Amniotic stem cell (primary cell): Measurements from ENCODE around the gene LRRC3C.
"Not testable (repeated sequence)": the region's sequence is repeated elsewhere in the genome, so short reads cannot be mapped to it uniquely, and the experiment has no call there.

Experiments used
- DNase-seq: peaks from one replicate; lab custom pipeline; 2025; lab: John Stamatoyannopoulos, UW

LRRC3C gene, protein sequence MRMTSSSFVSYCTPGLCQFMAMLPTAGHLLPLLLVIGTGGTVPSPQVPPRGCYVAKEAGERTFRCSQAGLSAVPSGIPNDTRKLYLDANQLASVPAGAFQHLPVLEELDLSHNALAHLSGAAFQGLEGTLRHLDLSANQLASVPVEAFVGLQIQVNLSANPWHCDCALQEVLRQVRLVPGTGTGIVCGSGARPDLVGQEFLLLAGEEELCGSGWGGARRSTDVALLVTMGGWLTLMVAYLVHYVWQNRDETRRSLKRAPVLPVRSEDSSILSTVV

GRCh38 chr17:39927101-39927928 is at the start of gene LRRC3C, which contains the start of gene ORMDL3:
LRRC3C (plus strand) TSS chr17:39927732; CDS start chr17:39941524, 13,792 bp downstream.
ORMDL3 (minus strand) TSS chr17:39927601; CDS start chr17:39924203, 3,398 bp downstream.
- peak; percentile 66 for DNase-seq

GRCh38 chr17:39886102-39886501 is 41.4 kb upstream of the LRRC3C start:
- not testable (repeated sequence) for DNase-seq

GRCh38 chr17:39887078-39887477 is 40.5 kb upstream of the LRRC3C start:
- no peak for DNase-seq

DNA sequence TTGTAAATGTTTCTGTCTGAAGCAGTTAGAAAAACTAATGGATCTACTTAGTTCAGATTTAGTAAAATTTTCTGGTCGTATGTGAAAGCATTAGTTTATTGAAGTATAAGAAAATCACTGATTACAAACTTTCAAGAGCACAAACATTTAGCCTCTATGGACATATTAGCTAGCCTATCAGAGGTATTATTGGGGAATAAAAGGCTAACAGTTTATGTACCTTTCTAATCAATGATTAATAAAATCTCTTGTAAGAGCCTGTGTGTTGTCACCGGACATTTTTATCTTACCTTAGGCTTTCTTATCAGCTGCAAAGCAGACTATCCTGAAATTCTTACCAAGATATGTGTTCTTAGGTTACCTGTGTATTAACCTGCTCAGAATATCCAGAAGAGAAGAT is 38.3 kb upstream of the LRRC3C start:
- DNase-seq = no peak

- no peak for DNase-seq
These were observed 32.7 kb upstream of the LRRC3C start for GRCh38 chr17:39894681-39895376.

- DNase-seq = no peak
These were observed 29.4 kb upstream of the LRRC3C start for GRCh38 chr17:39898088-39898487.

GRCh38 chr17:39899215-39899614 is 28.3 kb upstream of the LRRC3C start:
- no peak for DNase-seq

DNA sequence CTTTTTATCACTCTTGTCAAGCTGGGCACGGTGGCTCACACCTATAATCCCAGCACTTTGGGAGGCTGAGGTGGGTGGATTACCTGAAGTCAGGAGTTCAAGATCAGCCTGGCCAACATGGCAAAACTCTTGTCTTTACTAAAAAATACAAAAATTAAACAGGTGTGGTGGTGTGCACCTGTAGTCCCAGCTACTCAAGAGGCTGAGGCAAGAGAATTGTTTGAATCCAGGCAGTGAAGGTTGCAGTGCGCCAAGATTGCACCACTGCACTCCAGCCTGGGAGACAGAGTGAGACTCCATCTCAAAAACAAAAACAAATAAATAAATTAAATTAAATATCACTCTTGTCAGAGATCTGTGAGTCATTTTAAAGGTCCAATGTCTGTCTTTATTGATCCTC is 25.5 kb upstream of the LRRC3C start:
- DNase-seq = not testable (repeated sequence)

DNA sequence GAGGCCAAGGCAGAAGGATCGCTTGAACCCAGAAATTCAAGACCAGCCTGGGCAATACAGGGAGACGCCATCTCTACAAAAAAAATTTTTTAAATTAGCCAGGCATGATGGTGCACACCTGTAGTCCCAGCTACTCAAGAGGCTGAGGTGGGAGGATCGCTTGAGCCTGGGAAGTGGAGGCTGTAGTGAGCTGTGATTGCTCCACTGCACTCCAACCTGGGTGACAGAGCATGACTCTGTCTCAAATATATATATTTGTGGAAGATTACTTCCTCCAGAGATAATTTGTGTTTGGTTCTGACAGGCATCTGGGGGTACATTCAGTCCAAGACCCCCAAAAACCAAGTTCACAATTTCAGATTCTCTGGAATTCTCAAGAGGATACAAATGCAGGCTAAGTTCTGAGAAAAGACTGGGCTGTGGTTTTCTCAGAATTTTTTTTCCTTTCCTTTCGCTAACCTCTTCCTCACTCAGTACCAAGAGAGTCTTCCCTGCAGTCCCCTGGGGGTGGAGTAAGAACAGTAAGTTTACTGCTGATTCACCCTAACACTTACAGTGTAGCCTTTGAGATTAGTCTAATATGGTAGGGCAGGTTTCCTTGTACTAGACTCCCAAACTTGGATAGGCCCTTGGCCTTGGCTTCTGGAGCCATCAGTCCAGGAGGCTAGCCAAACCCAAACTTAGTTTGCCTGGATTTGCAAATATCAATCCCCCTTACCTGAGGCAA is 24.2 kb upstream of the LRRC3C start:
- no peak for DNase-seq

DNA sequence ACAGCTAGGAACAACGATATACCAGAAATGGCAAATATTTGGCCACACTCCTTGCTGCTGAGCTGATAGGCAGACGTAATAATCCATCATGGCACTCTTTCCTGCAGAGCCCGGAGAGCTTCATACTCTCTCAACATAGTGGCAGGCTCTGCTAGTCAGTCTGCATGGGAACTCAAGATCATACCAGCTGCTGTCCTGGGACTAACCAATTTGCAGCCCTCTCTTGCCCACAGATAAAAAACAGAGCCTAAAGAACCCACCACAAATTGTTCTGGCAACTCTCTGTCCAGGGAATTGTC is 22.6 kb upstream of the LRRC3C start:
- DNase-seq = no peak

GRCh38 chr17:39908789-39909352 is 18.7 kb upstream of the LRRC3C start:
- DNase-seq = no peak

- DNase-seq = no peak
These were observed 13.5 kb upstream of the LRRC3C start for GRCh38 chr17:39913989-39914388.

- no peak for DNase-seq
These were observed 12.0 kb upstream of the LRRC3C start for GRCh38 chr17:39915559-39915958.

- no peak for DNase-seq
These were observed 10.6 kb upstream of the LRRC3C start for GRCh38 chr17:39916918-39917317.

DNA sequence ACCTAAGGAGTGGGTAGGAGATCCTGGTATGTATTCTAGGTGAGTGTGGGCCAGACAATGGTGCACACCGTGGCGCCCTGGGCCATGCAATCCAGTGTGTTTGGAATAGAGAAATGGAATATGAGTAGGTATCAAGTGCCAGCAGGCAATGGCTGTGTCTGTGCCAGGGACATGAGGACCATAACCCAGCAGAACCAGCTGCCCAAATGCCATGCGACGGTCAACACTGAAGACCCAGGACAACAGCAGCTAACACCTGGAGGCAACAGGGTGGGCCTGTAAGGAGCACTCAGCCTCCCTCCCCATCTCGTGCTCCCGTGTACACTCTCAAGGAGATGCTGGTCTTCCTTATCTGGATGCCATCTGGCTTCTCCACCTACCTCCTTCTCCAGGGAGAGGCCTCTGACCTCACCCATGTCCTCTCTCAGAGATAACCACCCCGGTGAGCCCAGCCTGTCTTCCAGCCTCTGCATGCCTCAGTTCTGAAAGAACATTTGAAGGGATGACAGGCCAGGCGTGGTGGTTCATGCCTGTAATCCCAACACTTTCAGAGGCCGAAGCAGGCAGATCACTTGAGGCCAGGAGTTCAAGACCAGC is 8.3 kb upstream of the LRRC3C start:
- no peak for DNase-seq

DNA sequence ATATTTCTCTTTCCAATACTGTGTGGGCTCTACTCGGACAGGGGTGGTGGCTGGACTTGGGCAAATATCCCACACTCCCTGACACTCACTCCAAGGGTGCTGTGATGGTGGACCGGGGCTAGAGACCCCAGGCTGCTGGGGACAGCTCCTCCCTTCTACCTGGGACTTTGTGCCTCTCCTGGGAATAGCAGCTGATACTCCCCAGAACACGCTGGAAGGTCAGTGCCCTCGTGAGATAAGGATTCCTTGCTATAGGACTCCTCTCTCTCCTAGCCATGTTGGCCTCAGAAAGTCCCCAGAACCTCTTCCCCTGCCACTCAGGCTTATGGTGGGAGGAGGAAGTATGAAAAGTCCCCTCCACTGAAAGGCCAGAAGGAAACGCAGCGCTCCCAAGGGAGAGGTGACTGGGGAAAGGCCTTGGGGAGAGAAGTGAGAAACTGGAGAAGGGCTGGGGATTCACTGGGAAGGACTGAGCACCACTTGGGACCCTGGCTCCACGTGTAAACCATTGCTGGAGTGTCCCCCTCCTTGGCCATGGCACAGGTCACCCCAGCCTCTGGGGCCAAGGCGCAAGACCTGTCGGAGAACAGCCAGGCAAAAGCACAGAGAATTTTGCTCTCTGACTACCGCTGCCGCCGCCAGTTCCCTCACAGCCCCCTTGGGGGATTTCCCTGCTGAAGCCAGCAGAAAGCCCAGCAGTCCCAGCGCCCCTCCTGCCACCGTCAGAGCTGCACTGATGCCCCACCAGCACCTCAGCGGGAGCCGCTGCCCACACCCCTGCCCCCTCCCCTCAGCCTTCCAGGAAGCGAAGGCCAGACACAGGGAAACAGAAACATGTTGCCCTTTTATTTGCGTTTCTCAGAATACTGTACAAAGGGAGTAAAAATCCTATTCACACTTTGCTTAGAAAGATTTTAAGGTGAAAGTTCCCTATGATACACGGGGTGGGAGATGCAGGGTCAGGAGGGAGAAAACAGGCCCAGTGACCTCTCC is 7.0 kb upstream of the LRRC3C start:
- DNase-seq = no peak

DNA sequence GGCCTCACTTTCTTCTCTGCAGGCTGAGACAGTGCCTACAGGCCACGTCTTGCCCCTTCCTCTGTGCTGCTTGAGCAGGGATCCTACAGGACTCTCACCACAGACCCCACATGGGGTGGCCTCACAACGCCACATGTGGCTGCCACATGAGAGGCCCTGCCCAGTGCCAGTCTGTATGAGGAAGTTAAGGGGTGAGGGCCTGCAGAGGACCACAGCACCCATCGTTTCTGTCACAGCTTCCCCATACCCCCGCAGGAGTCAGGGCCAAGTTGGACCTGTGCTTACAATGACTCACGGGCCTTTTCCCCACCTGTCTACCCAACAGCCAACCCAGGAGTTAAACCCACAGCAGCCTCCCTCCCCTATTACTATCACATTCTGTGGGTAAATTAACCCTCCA is 6.2 kb upstream of the LRRC3C start:
- no peak for DNase-seq

DNA sequence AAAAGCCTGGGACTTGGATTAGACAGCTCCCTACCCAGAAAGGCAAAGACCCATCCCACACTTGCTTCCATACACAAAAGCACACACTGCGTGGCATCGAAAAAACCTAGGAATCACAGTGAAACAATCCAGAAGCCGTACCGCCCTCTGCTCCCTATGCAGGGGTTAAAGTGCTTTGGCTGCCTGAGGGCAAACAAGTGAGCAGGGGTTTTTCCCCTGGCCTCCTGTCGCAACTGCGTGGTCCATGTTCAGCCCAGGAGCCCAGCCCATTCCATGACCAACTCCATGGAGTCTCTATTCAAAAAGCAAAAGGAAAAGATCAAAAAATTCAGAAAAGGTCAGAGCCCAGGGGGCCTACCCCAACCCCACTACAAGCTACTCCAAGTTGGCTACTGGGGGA is 5.5 kb upstream of the LRRC3C start:
- no peak for DNase-seq

- DNase-seq = no peak
These were observed 4.3 kb upstream of the LRRC3C start for GRCh38 chr17:39923230-39923629.
